Measurements from ENCODE around the gene RAB31. TPM values are rescaled to one million over a fixed set of nuclear protein-coding genes. Genes with fewer than 3 reads are reported as not detected.

The RAB31 gene
- total RNA-seq, 2 donors from 2014 or later, result 4.7 to 16.0 TPM

GRCh38 chr18:9869715-9870430 lies 161.8 kb downstream of the RAB31 start:
- TF ChIP-seq, protein P1, sequence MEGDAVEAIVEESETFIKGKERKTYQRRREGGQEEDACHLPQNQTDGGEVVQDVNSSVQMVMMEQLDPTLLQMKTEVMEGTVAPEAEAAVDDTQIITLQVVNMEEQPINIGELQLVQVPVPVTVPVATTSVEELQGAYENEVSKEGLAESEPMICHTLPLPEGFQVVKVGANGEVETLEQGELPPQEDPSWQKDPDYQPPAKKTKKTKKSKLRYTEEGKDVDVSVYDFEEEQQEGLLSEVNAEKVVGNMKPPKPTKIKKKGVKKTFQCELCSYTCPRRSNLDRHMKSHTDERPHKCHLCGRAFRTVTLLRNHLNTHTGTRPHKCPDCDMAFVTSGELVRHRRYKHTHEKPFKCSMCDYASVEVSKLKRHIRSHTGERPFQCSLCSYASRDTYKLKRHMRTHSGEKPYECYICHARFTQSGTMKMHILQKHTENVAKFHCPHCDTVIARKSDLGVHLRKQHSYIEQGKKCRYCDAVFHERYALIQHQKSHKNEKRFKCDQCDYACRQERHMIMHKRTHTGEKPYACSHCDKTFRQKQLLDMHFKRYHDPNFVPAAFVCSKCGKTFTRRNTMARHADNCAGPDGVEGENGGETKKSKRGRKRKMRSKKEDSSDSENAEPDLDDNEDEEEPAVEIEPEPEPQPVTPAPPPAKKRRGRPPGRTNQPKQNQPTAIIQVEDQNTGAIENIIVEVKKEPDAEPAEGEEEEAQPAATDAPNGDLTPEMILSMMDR (IDR thresholded peaks at IDR 0.05), result no peak
- peak overlapping the region; percentile 39 for H3K27ac ChIP-seq
- no peak overlapping the region for H3K4me3 ChIP-seq
- no peaks in the 10 kb centered on the region for H3K36me3 ChIP-seq
- H3K9me3 ChIP-seq, result no peaks in the 10 kb centered on the region
- H3K9ac ChIP-seq (ENCODE audit: low read depth in 2 of 2, low read length in 2 of 2), result peak overlapping the region in 1 of 2 donors; percentile 35
- H3K27me3 ChIP-seq, result no peaks in the 10 kb centered on the region
- peak; percentile 41 for DNase-seq
- H3K4me1 ChIP-seq, result no peaks in the 10 kb centered on the region
- intact Hi-C loops (cut with DNase I), result no loop called here

DNA sequence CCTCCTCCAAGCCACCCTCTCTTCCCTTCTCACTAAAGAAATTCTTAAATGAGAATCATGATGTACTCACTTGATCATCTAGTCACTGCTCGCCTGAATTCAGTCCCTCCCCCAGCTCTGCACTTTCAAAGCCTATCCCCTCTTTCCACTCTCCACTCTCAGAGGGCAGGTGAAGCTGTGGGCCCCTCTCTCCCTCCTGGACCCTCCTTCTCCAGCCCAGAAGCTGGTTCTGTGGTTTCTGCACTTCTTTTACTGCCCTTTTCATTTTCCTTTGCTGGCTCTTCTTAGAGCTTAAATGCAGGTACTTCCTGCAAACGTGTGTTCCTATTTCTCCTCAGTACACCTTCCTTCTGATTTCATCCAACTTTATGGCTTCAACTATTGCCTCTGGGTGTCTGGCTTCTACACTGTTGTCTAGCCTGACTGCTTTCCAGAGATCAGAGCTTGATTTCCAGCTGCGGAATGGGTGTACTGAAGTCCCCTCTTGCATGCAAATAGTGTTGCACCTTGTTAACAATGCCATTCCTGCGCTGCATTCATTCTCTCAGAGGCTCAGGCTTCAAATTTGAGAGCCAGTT lies 162.4 kb downstream of the RAB31 start:
- H3K27me3 ChIP-seq, result no peaks in the 10 kb centered on the region
- H3K9ac ChIP-seq (ENCODE audit: low read depth in 2 of 2, low read length in 2 of 2), result peak overlapping the region in 1 of 2 donors; percentile 35
- TF ChIP-seq, protein P1 (IDR thresholded peaks at IDR 0.05), result no peak
- no peaks in the 10 kb centered on the region for H3K9me3 ChIP-seq
- intact Hi-C loops (cut with DNase I), result no loop called here
- H3K4me1 ChIP-seq, result no peaks in the 10 kb centered on the region
- H3K27ac ChIP-seq, result peak overlapping the region; percentile 39
- no peak overlapping the region for H3K4me3 ChIP-seq
- no peak for DNase-seq
- no peaks in the 10 kb centered on the region for H3K36me3 ChIP-seq

GRCh38 chr18:9871244-9871746 lies 163.2 kb downstream of the RAB31 start:
- no peaks in the 10 kb centered on the region for H3K4me1 ChIP-seq
- H3K27me3 ChIP-seq, result no peaks in the 10 kb centered on the region
- TF ChIP-seq, protein P1 (IDR thresholded peaks at IDR 0.05), result no peak
- no peak overlapping the region for H3K4me3 ChIP-seq
- intact Hi-C loops (cut with DNase I), result no loop called here
- no peak overlapping the region for H3K27ac ChIP-seq
- H3K9ac ChIP-seq (ENCODE audit: low read depth in 2 of 2, low read length in 2 of 2), result peak overlapping the region in 1 of 2 donors; percentile 35
- H3K9me3 ChIP-seq, result no peaks in the 10 kb centered on the region
- DNase-seq, result no peak
- no peaks in the 10 kb centered on the region for H3K36me3 ChIP-seq

- H3K9ac ChIP-seq (ENCODE audit: low read depth in 2 of 2, low read length in 2 of 2), result no peak overlapping the region
- TF ChIP-seq, protein P1 (IDR thresholded peaks at IDR 0.05), result no peak
These were observed 164.7 kb downstream of the RAB31 start for GRCh38 chr18:9872823-9873222.

DNA sequence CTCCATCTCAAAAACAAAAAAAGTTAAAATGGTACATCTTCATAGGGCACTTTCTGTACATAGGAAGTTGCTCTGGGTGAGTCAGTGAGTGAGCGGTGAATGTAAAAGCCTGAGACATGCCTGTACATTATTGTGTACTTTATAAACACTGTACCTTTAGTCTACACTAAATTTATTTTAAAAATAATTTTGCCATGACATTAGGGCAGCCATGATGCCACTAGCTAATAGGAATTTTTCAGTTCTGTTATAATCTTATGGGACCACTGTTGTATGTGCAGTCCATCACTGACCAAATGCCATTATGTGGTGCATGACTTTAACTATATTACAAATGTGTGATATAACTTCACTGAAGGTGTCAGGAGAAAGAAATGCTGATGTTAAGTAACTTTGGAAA lies 166.6 kb downstream of the RAB31 start:
- DNase-seq, result no peak

More at GRCh38 chr18:9872823-9873222, 164.7 kb downstream of the RAB31 start:
- DNase-seq, result no peak
- Histone ChIP-seq H3K4me1 (no peaks in the 10 kb centered on the region), H3K4me3 (no peak overlapping the region), H3K36me3 (no peaks in the 10 kb centered on the region), H3K27ac (no peak overlapping the region), H3K9me3 (no peaks in the 10 kb centered on the region), H3K27me3 (no peaks in the 10 kb centered on the region)
- intact Hi-C loops (cut with DNase I), result no loop called here

More for the DNA sequence above, 166.6 kb downstream of the RAB31 start:
- H3K4me3 ChIP-seq, result no peak overlapping the region
- H3K9ac ChIP-seq (ENCODE audit: low read depth in 2 of 2, low read length in 2 of 2), result no peak overlapping the region
- TF ChIP-seq, protein P1 (IDR thresholded peaks at IDR 0.05), result no peak
- H3K9me3 ChIP-seq, result no peaks in the 10 kb centered on the region
- H3K36me3 ChIP-seq, result no peaks in the 10 kb centered on the region
- H3K27ac ChIP-seq, result no peak overlapping the region
- H3K27me3 ChIP-seq, result no peaks in the 10 kb centered on the region
- intact Hi-C loops (cut with DNase I), result no loop called here
- no peaks in the 10 kb centered on the region for H3K4me1 ChIP-seq

All from colonic mucosa (tissue), 4 donors.